PFSK-1 (cell line): ENCODE data around the gene STK32A.

Source experiments
- SIN3A ChIP-seq: IDR thresholded peaks from 2 replicates; pipeline ENCODE4 v1.6.1; 2012; ENCODE audit warnings: mild to moderate bottlenecking, low read length, moderate library complexity, borderline replicate concordance; ENCODE audit not compliant: insufficient read depth
- TAF1 ChIP-seq: IDR thresholded peaks from 2 replicates; pipeline ENCODE4 v1.6.1; 2012; ENCODE audit warnings: low read length, control low read depth, borderline replicate concordance; ENCODE audit not compliant: insufficient read depth

- TF ChIP-seq TAF1: no peak
- TF ChIP-seq SIN3A: no peak
Observed at GRCh38 chr5:147226512-147226911, 8.3 kb upstream of the STK32A start.
